HepG2 (cell line): ENCODE data around the gene DUSP16. TPM values are rescaled to one million over a fixed set of nuclear protein-coding genes. Genes with fewer than 3 reads are reported as not detected.
A peak's percentile ranks its signal among the peaks of the same experiment; 100 is the strongest.

ENCODE experiments used
- ARNT2 ChIP-seq: sonication (generic); formaldehyde crosslinking; IDR thresholded peaks from 2 replicates; pipeline ENCODE4 v1.8.0; 2022; ENCODE audit warnings: mild to moderate bottlenecking, low read depth, missing genetic modification reagents, moderate library complexity
- ATF2 ChIP-seq: sonication (generic); formaldehyde crosslinking; IDR thresholded peaks from 2 replicates; pipeline ENCODE4 v1.4.0; 2020; ENCODE audit warnings: missing genetic modification reagents
- CREBL2 ChIP-seq: sonication (generic); formaldehyde crosslinking; IDR thresholded peaks from 2 replicates; pipeline ENCODE4 v1.8.1; 2023; ENCODE audit warnings: missing genetic modification reagents, mild to moderate bottlenecking, borderline replicate concordance
- EP300 ChIP-seq, 3 experiments: sonication (generic) in 1 of 3; formaldehyde crosslinking in 1 of 3; IDR thresholded peaks; 2 replicates each; pipeline versions ENCODE4 v1.5.1 to v1.6.1; 2011 to 2020; ENCODE audit warnings: low read depth in 2 of 3, low read length in 2 of 3, borderline replicate concordance in 1 of 3, improper control_type of control experiment in 1 of 3, mild to moderate bottlenecking in 1 of 3, missing genetic modification reagents in 1 of 3, moderate library complexity in 1 of 3
- HIVEP1 ChIP-seq: sonication (generic); formaldehyde crosslinking; IDR thresholded peaks from 2 replicates; pipeline ENCODE4 v1.4.0; 2020; ENCODE audit warnings: mild to moderate bottlenecking, missing genetic modification reagents
- HNF4G ChIP-seq, 2 experiments: sonication (generic) in 1 of 2; formaldehyde crosslinking in 1 of 2; IDR thresholded peaks; 2 replicates each; pipeline versions ENCODE4 v1.4.0 to v1.6.1; 2011 to 2020; ENCODE audit warnings: borderline replicate concordance in 2 of 2, low read depth in 2 of 2, mild to moderate bottlenecking in 2 of 2, low read length in 1 of 2, missing genetic modification reagents in 1 of 2, moderate library complexity in 1 of 2
- MTA1 ChIP-seq: sonication (generic); formaldehyde crosslinking; IDR thresholded peaks from 2 replicates; pipeline ENCODE4 v1.4.0; 2020; ENCODE audit warnings: missing genetic modification reagents, mild to moderate bottlenecking, borderline replicate concordance
- MXD4 ChIP-seq: IDR thresholded peaks from 2 replicates; pipeline ENCODE4 v1.6.1; 2016; ENCODE audit warnings: mild to moderate bottlenecking, missing biosample characterization, missing genetic modification reagents
- MYC ChIP-seq: sonication (generic); formaldehyde crosslinking; IDR thresholded peaks from 2 replicates; pipeline ENCODE4 v1.9.0; 2021; ENCODE audit warnings: missing genetic modification reagents, borderline replicate concordance
- NAIF1 ChIP-seq: sonication (generic); formaldehyde crosslinking; IDR thresholded peaks from 2 replicates; pipeline ENCODE4 v1.5.0; 2020; ENCODE audit warnings: mild to moderate bottlenecking, missing genetic modification reagents, borderline replicate concordance
- NONO ChIP-seq, 2 experiments: fragments of 450-650 bp in 1 of 2; sonication (generic) in 1 of 2; formaldehyde crosslinking in 1 of 2; IDR thresholded peaks in 1 of 2; conservative IDR thresholded peaks in 1 of 2; 2 replicates each; pipeline versions ENCODE4 v1.6.1 to v1.8.0; 2017 to 2022; ENCODE audit warnings: mild to moderate bottlenecking in 1 of 2, missing genetic modification reagents in 1 of 2, moderate library complexity in 1 of 2
- NR2C2 ChIP-seq: sonication (generic); formaldehyde crosslinking; IDR thresholded peaks from 2 replicates; pipeline ENCODE4 v1.4.0; 2020; ENCODE audit warnings: missing genetic modification reagents, mild to moderate bottlenecking, moderate library complexity, borderline replicate concordance
- PHF20 ChIP-seq: sonication (generic); formaldehyde crosslinking; IDR thresholded peaks from 2 replicates; pipeline ENCODE4 v1.5.0; 2020; ENCODE audit warnings: mild to moderate bottlenecking, missing genetic modification reagents
- PREB ChIP-seq: sonication (generic); formaldehyde crosslinking; IDR thresholded peaks from 2 replicates; pipeline ENCODE4 v1.4.0; 2020; ENCODE audit warnings: missing genetic modification reagents
- ZMYM2 ChIP-seq: sonication (generic); formaldehyde crosslinking; IDR thresholded peaks from 2 replicates; pipeline ENCODE4 v1.8.0; 2022; ENCODE audit warnings: mild to moderate bottlenecking, missing genetic modification reagents
- ZNF12 ChIP-seq: sonication (generic); formaldehyde crosslinking; IDR thresholded peaks from 2 replicates; pipeline ENCODE4 v1.5.0; 2020; ENCODE audit warnings: missing genetic modification reagents
- ZNF343 ChIP-seq: sonication (generic); formaldehyde crosslinking; IDR thresholded peaks from 2 replicates; pipeline ENCODE4 v1.4.0; 2020; ENCODE audit warnings: mild to moderate bottlenecking, missing genetic modification reagents
- ZNF619 ChIP-seq: sonication (generic); formaldehyde crosslinking; IDR thresholded peaks from 2 replicates; pipeline ENCODE4 v1.4.0; 2020; ENCODE audit warnings: mild to moderate bottlenecking, missing genetic modification reagents
- ZNF670 ChIP-seq: sonication (generic); formaldehyde crosslinking; IDR thresholded peaks from 2 replicates; pipeline ENCODE4 v1.8.0; 2022; ENCODE audit warnings: mild to moderate bottlenecking, missing genetic modification reagents, borderline replicate concordance
- ZNF768 ChIP-seq: sonication (generic); formaldehyde crosslinking; IDR thresholded peaks from 2 replicates; pipeline ENCODE4 v1.4.0; 2020; ENCODE audit warnings: missing genetic modification reagents
- polyA plus RNA-seq, 8 experiments: library from polyadenylated mRNA; depleted of rRNA in 3 of 8; stranded (reverse) in 7 of 8; unstranded in 1 of 8; fragments of >200 nt; fragmentation: Illumina TruSeq in 4 of 8; extraction: Trizol in 4 of 8; gene quantifications; 2 replicates each; pipeline versions ENCODE4 v1.2.1 to v1.2.3, GENCODE V29; 2011 to 2016; ENCODE audit warnings: low read depth in 4 of 8, missing spikeins in 1 of 8, mixed read lengths in 1 of 8; ENCODE audit not compliant: insufficient read depth in 1 of 8
- total RNA-seq, 5 experiments: library from RNA; depleted of rRNA; stranded (reverse); fragments of >200 nt; fragmentation: Illumina TruSeq; extraction: Trizol; gene quantifications; 2 replicates each; pipeline ENCODE4 v1.2.3, GENCODE V29; 2016; ENCODE audit warnings: low read depth in 1 of 5
- TF ChIP-seq, protein P1 (sequence below): sonication (generic); formaldehyde crosslinking; IDR thresholded peaks from 2 replicates; pipeline ENCODE4 v1.5.0; 2020; ENCODE audit warnings: missing genetic modification reagents
- TF ChIP-seq, protein P2 (sequence below): sonication (generic); formaldehyde crosslinking; IDR thresholded peaks from 2 replicates; pipeline ENCODE4 v1.4.0; 2020; ENCODE audit warnings: mild to moderate bottlenecking, missing genetic modification reagents
- TF ChIP-seq, protein P3 (sequence below): sonication (generic); formaldehyde crosslinking; IDR thresholded peaks from 2 replicates; pipeline ENCODE4 v1.9.0; 2021; ENCODE audit warnings: missing genetic modification reagents, mild to moderate bottlenecking, borderline replicate concordance

DUSP16 gene
- total and polyA plus RNA-seq, 2 of the 13 experiments (the other 11 are each of a cell fraction or from before 2014, with no cell fraction given), result 45.7 to 46.6 TPM

- TF ChIP-seq ZNF619 (CRISPR knock-in tag), result no peak
- TF ChIP-seq HIVEP1 (CRISPR knock-in tag), result no peak
- TF ChIP-seq EP300 (IDR thresholded peaks at IDR 0.05; ENCODE audit: low read depth in 2 of 2, low read length in 2 of 2), result peak in 1 of 2 experiments; percentile 83; a peak in 1 of 4 replicates
- TF ChIP-seq EP300 (CRISPR knock-in tag; IDR thresholded peaks at IDR 0.05; ENCODE audit: borderline replicate concordance), result no peak
- no peak for TF ChIP-seq ATF2
- TF ChIP-seq NONO (IDR thresholded peaks at IDR 0.05), result no peak
- TF ChIP-seq NONO (CRISPR knock-in tag; conservative IDR thresholded peaks at IDR 0.05), result 0 out of 2 replicates have a peak, but pooled peaks have one; percentile 45
- TF ChIP-seq HNF4G (IDR thresholded peaks at IDR 0.05; ENCODE audit: borderline replicate concordance, low read depth, low read length), result peak; percentile 62; the same call in 1 of the 2 replicates
- TF ChIP-seq HNF4G (CRISPR knock-in tag; IDR thresholded peaks at IDR 0.05; ENCODE audit: borderline replicate concordance, low read depth), result no peak
- 0 out of 2 replicates have a peak, but pooled peaks have one; percentile 24 for TF ChIP-seq ZNF343 (CRISPR knock-in tag)
- TF ChIP-seq PREB (CRISPR knock-in tag), result no peak
- TF ChIP-seq NR2C2, result 0 out of 2 replicates have a peak, but pooled peaks have one; percentile 26
- no peak for TF ChIP-seq ZNF12 (CRISPR knock-in tag)
- no peak for TF ChIP-seq MYC (CRISPR knock-in tag)
- TF ChIP-seq ARNT2 (CRISPR knock-in tag), result 0 out of 2 replicates have a peak, but pooled peaks have one; percentile 2
- 0 out of 2 replicates have a peak, but pooled peaks have one; percentile 7 for TF ChIP-seq ZNF670 (CRISPR knock-in tag)
- TF ChIP-seq PHF20 (CRISPR knock-in tag), result no peak
- 0 out of 2 replicates have a peak, but pooled peaks have one; percentile 53 for TF ChIP-seq MTA1 (CRISPR knock-in tag)
- no peak for TF ChIP-seq CREBL2 (CRISPR knock-in tag)
- TF ChIP-seq, protein P1, sequence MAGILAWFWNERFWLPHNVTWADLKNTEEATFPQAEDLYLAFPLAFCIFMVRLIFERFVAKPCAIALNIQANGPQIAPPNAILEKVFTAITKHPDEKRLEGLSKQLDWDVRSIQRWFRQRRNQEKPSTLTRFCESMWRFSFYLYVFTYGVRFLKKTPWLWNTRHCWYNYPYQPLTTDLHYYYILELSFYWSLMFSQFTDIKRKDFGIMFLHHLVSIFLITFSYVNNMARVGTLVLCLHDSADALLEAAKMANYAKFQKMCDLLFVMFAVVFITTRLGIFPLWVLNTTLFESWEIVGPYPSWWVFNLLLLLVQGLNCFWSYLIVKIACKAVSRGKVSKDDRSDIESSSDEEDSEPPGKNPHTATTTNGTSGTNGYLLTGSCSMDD (CRISPR knock-in tag), result no peak
- TF ChIP-seq, protein P2, sequence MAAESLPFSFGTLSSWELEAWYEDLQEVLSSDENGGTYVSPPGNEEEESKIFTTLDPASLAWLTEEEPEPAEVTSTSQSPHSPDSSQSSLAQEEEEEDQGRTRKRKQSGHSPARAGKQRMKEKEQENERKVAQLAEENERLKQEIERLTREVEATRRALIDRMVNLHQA (CRISPR knock-in tag), result no peak
- TF ChIP-seq NAIF1 (CRISPR knock-in tag), result no peak
- TF ChIP-seq MXD4 (CRISPR knock-in tag), result 0 out of 2 replicates have a peak, but pooled peaks have one; percentile 11
- TF ChIP-seq, protein P3, sequence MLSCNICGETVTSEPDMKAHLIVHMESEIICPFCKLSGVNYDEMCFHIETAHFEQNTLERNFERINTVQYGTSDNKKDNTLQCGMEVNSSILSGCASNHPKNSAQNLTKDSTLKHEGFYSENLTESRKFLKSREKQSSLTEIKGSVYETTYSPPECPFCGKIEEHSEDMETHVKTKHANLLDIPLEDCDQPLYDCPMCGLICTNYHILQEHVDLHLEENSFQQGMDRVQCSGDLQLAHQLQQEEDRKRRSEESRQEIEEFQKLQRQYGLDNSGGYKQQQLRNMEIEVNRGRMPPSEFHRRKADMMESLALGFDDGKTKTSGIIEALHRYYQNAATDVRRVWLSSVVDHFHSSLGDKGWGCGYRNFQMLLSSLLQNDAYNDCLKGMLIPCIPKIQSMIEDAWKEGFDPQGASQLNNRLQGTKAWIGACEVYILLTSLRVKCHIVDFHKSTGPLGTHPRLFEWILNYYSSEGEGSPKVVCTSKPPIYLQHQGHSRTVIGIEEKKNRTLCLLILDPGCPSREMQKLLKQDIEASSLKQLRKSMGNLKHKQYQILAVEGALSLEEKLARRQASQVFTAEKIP, result no peak
- peak; percentile 97 for TF ChIP-seq ZNF768 (CRISPR knock-in tag)
- TF ChIP-seq ZMYM2 (CRISPR knock-in tag), result peak; percentile 16; the same call in 1 of the 2 replicates
Observed at GRCh38 chr12:12450043-12450471, 112.6 kb downstream of the DUSP16 start (continued).
